GM12878 (cell line): Measurements from ENCODE around the gene GRIFIN.

Experiments
- CTCF ChIP-seq, 3 experiments: IDR thresholded peaks in 2 of 3; conservative IDR thresholded peaks in 1 of 3; 2 replicates each; pipeline ENCODE4 v1.5.1; 2011; ENCODE audit warnings: low read depth in 3 of 3, low read length in 3 of 3, mild to moderate bottlenecking in 3 of 3, control low read depth in 2 of 3, moderate library complexity in 2 of 3, inconsistent platforms in 1 of 3, mixed read lengths in 1 of 3; ENCODE audit not compliant: control insufficient read depth in 2 of 3, insufficient read depth in 1 of 3; ENCODE audit errors: extremely low read depth in 1 of 3
- KAT2A ChIP-seq: conservative IDR thresholded peaks from 2 replicates; pipeline ENCODE4 v1.6.1; 2011; ENCODE audit warnings: low read depth, low read length; ENCODE audit not compliant: control insufficient read depth
- NBN ChIP-seq: fragments of 450-650 bp; IDR thresholded peaks from 2 replicates; pipeline ENCODE4 v1.6.1; 2016
- YY1 ChIP-seq: IDR thresholded peaks from 2 replicates; pipeline ENCODE4 v1.6.1; 2011; ENCODE audit warnings: low read depth, mild to moderate bottlenecking, low read length

- TF ChIP-seq KAT2A, result no peak
- no peak for TF ChIP-seq CTCF (IDR thresholded peaks at IDR 0.05 in 2 of 3, conservative IDR thresholded peaks at IDR 0.05 in 1 of 3; ENCODE audit: control insufficient read depth in 2 of 3, extremely low read depth in 1 of 3, insufficient read depth in 1 of 3, low read depth in 3 of 3, low read length in 3 of 3)
- TF ChIP-seq YY1, result no peak
- no peak for TF ChIP-seq NBN
Measured at GRCh38 chr7:2505401-2505800, 29.2 kb upstream of the GRIFIN start.
